Lower leg skin (tissue), 3 donors: Measurements from ENCODE around the gene KLHL21.
"Not testable (repeated sequence)": the region's sequence is repeated elsewhere in the genome, so short reads cannot be mapped to it uniquely, and the experiment has no call there.

Experiments
- POLR2A ChIP-seq, 2 donors: fragments of 450-650 bp; IDR thresholded peaks; one replicate each; pipeline ENCODE4 v1.6.1; 2016 to 2017; ENCODE audit warnings: antibody characterized with exemption in 2 of 2, mild to moderate bottlenecking in 1 of 2, moderate library complexity in 1 of 2
- TF ChIP-seq, protein P1 (sequence below), 3 donors: fragments of 450-650 bp; IDR thresholded peaks; one replicate each; pipeline ENCODE4 v1.5.1; 2016; ENCODE audit warnings: antibody characterized with exemption in 3 of 3, mild to moderate bottlenecking in 3 of 3, moderate library complexity in 2 of 3

DNA sequence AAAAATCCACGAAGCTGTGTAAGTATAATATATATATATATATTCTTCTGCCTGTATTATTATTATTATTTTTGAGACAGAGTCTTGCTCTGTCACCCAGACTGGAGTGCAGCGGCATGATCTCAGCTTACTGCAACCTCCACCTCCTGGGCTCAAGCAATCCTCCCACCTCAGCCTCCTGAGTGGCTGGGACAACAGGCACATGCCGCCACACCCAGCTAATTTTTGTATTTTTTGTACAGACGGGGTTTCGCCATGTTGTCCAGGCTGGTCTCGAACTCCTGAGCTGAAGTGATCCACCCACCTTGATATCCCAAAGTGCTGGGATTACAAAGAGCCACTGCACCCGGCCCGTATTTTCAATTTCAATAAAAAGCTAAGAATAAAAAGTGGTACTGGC, 2.7 kb downstream of the KLHL21 start:
- TF ChIP-seq, protein P1, sequence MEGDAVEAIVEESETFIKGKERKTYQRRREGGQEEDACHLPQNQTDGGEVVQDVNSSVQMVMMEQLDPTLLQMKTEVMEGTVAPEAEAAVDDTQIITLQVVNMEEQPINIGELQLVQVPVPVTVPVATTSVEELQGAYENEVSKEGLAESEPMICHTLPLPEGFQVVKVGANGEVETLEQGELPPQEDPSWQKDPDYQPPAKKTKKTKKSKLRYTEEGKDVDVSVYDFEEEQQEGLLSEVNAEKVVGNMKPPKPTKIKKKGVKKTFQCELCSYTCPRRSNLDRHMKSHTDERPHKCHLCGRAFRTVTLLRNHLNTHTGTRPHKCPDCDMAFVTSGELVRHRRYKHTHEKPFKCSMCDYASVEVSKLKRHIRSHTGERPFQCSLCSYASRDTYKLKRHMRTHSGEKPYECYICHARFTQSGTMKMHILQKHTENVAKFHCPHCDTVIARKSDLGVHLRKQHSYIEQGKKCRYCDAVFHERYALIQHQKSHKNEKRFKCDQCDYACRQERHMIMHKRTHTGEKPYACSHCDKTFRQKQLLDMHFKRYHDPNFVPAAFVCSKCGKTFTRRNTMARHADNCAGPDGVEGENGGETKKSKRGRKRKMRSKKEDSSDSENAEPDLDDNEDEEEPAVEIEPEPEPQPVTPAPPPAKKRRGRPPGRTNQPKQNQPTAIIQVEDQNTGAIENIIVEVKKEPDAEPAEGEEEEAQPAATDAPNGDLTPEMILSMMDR (IDR thresholded peaks at IDR 0.05) = not testable (repeated sequence)
- TF ChIP-seq POLR2A (IDR thresholded peaks at IDR 0.05) = not testable (repeated sequence)
